HCT116 (cell line): ENCODE data around the gene IGFN1. TPM values are rescaled to one million over a fixed set of nuclear protein-coding genes. Genes with fewer than 3 reads are reported as not detected.

Experiments used
- ATAC-seq: fragments of 200-7000 bp; cut with Tn5 transposase; 2 replicates; pipeline ENCODE4 v1.9.1; 2020; ENCODE audit warnings: mild to moderate bottlenecking, moderate library complexity
- BruUV-seq: library from RNA; stranded (reverse); fragments of 400-500 nt; replicated peaks from 2 replicates; lab custom pipeline; 2021; lab: Mats Ljungman, UMichigan
- CTCF ChIA-PET: fragments of 300-600 bp; sonication (Branson Sonifier 250); formaldehyde crosslinking; loops from one replicate; lab custom pipeline; 2021; ENCODE audit warnings: antibody characterized with exemption; lab: Charles Lee
- POLR2A ChIA-PET: fragments of 300-600, 350-600 bp; sonication (Branson Sonifier 250); formaldehyde crosslinking; loops from one replicate; lab custom pipeline; 2021; ENCODE audit warnings: antibody characterized with exemption; lab: Charles Lee
- RAD21 ChIA-PET, 2 experiments: fragments of 300-600 bp; sonication (Branson Sonifier 250); formaldehyde crosslinking; loops; one replicate each; lab custom pipeline; 2023; ENCODE audit warnings: low total read pairs in 2 of 2; ENCODE audit not compliant: uncharacterized antibody in 2 of 2, unreplicated experiment in 2 of 2, low non-redundant PET in 1 of 2; lab: Charles Lee
- DNase-seq: peaks from one replicate; pipeline ENCODE4 v3.0.0-alpha.2; 2010; ENCODE audit warnings: low read depth, low spot score
- H2AFZ ChIP-seq: fragments of 200-600 bp; shearing (Covaris generic), sonication (generic); 2 replicates; pipeline ENCODE4 v1.6.1; 2017; ENCODE audit warnings: low read depth, mixed run types, mixed read lengths, antibody characterized with exemption, low read length; ENCODE audit not compliant: poor library complexity, severe bottlenecking
- H3K27ac ChIP-seq: 2 replicates; pipeline ENCODE4 v1.5.1; 2012; ENCODE audit warnings: low read depth, low read length
- H3K27me3 ChIP-seq: fragments of 200-600 bp; sonication (generic); 2 replicates; pipeline ENCODE4 v1.6.1; 2016; ENCODE audit warnings: mixed run types, low read length, mixed read lengths; ENCODE audit not compliant: insufficient read depth
- H3K36me3 ChIP-seq, 2 experiments: fragments of 200-500 bp in 1 of 2; fragments of 200-600 bp in 1 of 2; sonication (Bioruptor generic) in 1 of 2; sonication (generic) in 1 of 2; 2 replicates each; pipeline versions ENCODE4 v1.5.1 to v1.6.1; 2014 to 2016; ENCODE audit warnings: low read length in 2 of 2, inconsistent platforms in 1 of 2, mixed read lengths in 1 of 2, mixed run types in 1 of 2; ENCODE audit not compliant: insufficient read depth in 2 of 2, control insufficient read depth in 1 of 2
- H3K4me1 ChIP-seq, 2 experiments: fragments of 200-600 bp in 1 of 2; sonication (generic) in 1 of 2; 2 replicates each; pipeline versions ENCODE4 v1.5.1 to v1.6.1; 2012 to 2017; ENCODE audit warnings: low read length in 2 of 2, inconsistent platforms in 1 of 2, mild to moderate bottlenecking in 1 of 2, mixed read lengths in 1 of 2, mixed run types in 1 of 2, moderate library complexity in 1 of 2; ENCODE audit not compliant: insufficient read depth in 2 of 2, control insufficient read depth in 1 of 2
- H3K4me2 ChIP-seq: fragments of 200-600 bp; sonication (generic); 2 replicates; pipeline ENCODE4 v1.6.1; 2017; ENCODE audit warnings: mixed run types, low read length, mixed read lengths
- H3K4me3 ChIP-seq, 2 experiments: fragments of 200-600 bp in 1 of 2; sonication (generic) in 1 of 2; replicated peaks in 1 of 2; 2 replicates each; pipeline ENCODE4 v1.5.1; 2011 to 2016; ENCODE audit warnings: low read length in 2 of 2, control low read depth in 1 of 2, low read depth in 1 of 2, mild to moderate bottlenecking in 1 of 2, mixed read lengths in 1 of 2, mixed run types in 1 of 2
- H3K79me2 ChIP-seq: fragments of 200-600 bp; sonication (generic); 2 replicates; pipeline ENCODE4 v1.6.1; 2017; ENCODE audit warnings: mild to moderate bottlenecking, mixed run types, low read length, moderate library complexity, mixed read lengths; ENCODE audit not compliant: insufficient read depth
- H3K9ac ChIP-seq: fragments of 200-600 bp; sonication (generic); 2 replicates; pipeline ENCODE4 v1.6.1; 2016; ENCODE audit warnings: low read length, mixed read lengths
- H3K9me2 ChIP-seq: fragments of 200-600 bp; sonication (generic), shearing (Covaris generic); 2 replicates; pipeline ENCODE4 v1.6.1; 2017; ENCODE audit warnings: mixed run types, mild to moderate bottlenecking, moderate library complexity; ENCODE audit not compliant: insufficient read depth
- H3K9me3 ChIP-seq, 2 experiments: fragments of 200-500 bp in 1 of 2; fragments of 200-600 bp in 1 of 2; sonication (Bioruptor generic) in 1 of 2; sonication (generic) in 1 of 2; 2 replicates each; pipeline ENCODE4 v1.6.1; 2014 to 2017; ENCODE audit warnings: low read length in 2 of 2, mixed read lengths in 2 of 2, inconsistent platforms in 1 of 2, low read depth in 1 of 2, mild to moderate bottlenecking in 1 of 2, mixed run types in 1 of 2, moderate library complexity in 1 of 2; ENCODE audit not compliant: control insufficient read depth in 1 of 2, insufficient read depth in 1 of 2
- H4K20me1 ChIP-seq: fragments of 200-600 bp; sonication (generic), shearing (Covaris generic); 2 replicates; pipeline ENCODE4 v1.6.1; 2017; ENCODE audit warnings: mixed run types, mild to moderate bottlenecking, moderate library complexity; ENCODE audit not compliant: insufficient read depth
- ATF3 ChIP-seq: IDR thresholded peaks from 2 replicates; pipeline ENCODE4 v1.6.1; 2012
- EGR1 ChIP-seq: IDR thresholded peaks from 2 replicates; pipeline ENCODE4 v1.6.1; 2012; ENCODE audit warnings: low read depth
- ELF1 ChIP-seq: IDR thresholded peaks from 2 replicates; pipeline ENCODE4 v1.6.1; 2012; ENCODE audit warnings: low read depth, borderline replicate concordance
- EZH2phosphoT487 ChIP-seq: fragments of 200-600 bp; IDR thresholded peaks from 2 replicates; pipeline ENCODE4 v1.6.1; 2018; ENCODE audit warnings: antibody characterized with exemption, borderline replicate concordance
- FOSL1 ChIP-seq: IDR thresholded peaks from 2 replicates; pipeline ENCODE4 v1.6.1; 2012; ENCODE audit warnings: low read depth
- JUND ChIP-seq: IDR thresholded peaks from 2 replicates; pipeline ENCODE4 v1.6.1; 2012
- MAX ChIP-seq: IDR thresholded peaks from 2 replicates; pipeline ENCODE4 v1.6.1; 2012
- POLR2AphosphoS5 ChIP-seq: IDR thresholded peaks from 2 replicates; pipeline ENCODE4 v1.6.1; 2011; ENCODE audit warnings: mild to moderate bottlenecking, low read depth, low read length, moderate library complexity
- RAD21 ChIP-seq: IDR thresholded peaks from 2 replicates; pipeline ENCODE4 v1.6.1; 2012; ENCODE audit warnings: low read depth, mild to moderate bottlenecking
- REST ChIP-seq: IDR thresholded peaks from 2 replicates; pipeline ENCODE4 v1.6.1; 2012; ENCODE audit warnings: low read depth
- SP1 ChIP-seq: IDR thresholded peaks from 2 replicates; pipeline ENCODE4 v1.6.1; 2012; ENCODE audit warnings: low read depth
- TCF7L2 ChIP-seq: IDR thresholded peaks from 2 replicates; pipeline ENCODE4 v1.7.0; 2011; ENCODE audit warnings: borderline replicate concordance, inconsistent platforms; ENCODE audit not compliant: insufficient read depth, insufficient read length; ENCODE audit errors: extremely low read depth
- ZBTB33 ChIP-seq: IDR thresholded peaks from 2 replicates; pipeline ENCODE4 v1.6.1; 2011; ENCODE audit warnings: mild to moderate bottlenecking, low read length, moderate library complexity; ENCODE audit not compliant: insufficient replicate concordance; ENCODE audit errors: extremely low read depth
- ZFX ChIP-seq: fragments of 450-650 bp; IDR thresholded peaks from 2 replicates; pipeline ENCODE4 v1.6.1; 2017
- ZNF274 ChIP-seq: fragments of 200-500 bp; sonication (Bioruptor generic); IDR thresholded peaks from 2 replicates; pipeline ENCODE4 v1.6.1; 2014; ENCODE audit warnings: mild to moderate bottlenecking, low read depth, low read length, inconsistent platforms
- intact Hi-C: fragments of 100-400 bp; cut with micrococcal nuclease; formaldehyde crosslinking; loops from 2 replicates; pipeline ENCODE4 v1.10.0; 2022
- total RNA-seq: library from RNA; stranded (reverse); gene quantifications from one replicate; pipeline ENCODE4 v1.2.1, GENCODE V29; 2021; ENCODE audit not compliant: unreplicated experiment

Gene IGFN1
- total RNA-seq, 1 experiment from 2014 or later, result not detected

- TF ChIP-seq ZBTB33 (no peak), EZH2phosphoT487 (no peak), ELF1 (no peak), ZFX (no peak), ATF3 (no peak), ZNF274 (no peak), JUND (no peak), EGR1 (no peak), REST (no peak), TCF7L2 (no peak), SP1 (no peak), POLR2AphosphoS5 (no peak), FOSL1 (no peak), RAD21 (no peak), MAX (no peak)
- DNase-seq (no peak), ATAC-seq (no peak)
- Histone ChIP-seq H3K79me2 (no peaks in the 10 kb centered on the region), H3K9me2 (no peaks in the 10 kb centered on the region), H3K27me3 (no peaks in the 10 kb centered on the region), H4K20me1 (no peaks in the 10 kb centered on the region), H2AFZ (no peak overlapping the region), H3K9me3 (no peaks in the 10 kb centered on the region), H3K27ac (no peak overlapping the region), H3K4me2 (no peak overlapping the region), H3K36me3 (no peaks in the 10 kb centered on the region), H3K4me1 (no peaks in the 10 kb centered on the region), H3K9ac (no peak overlapping the region), H3K4me3 (no peak overlapping the region)
- intact Hi-C loops, result no loop called here
- ChIA-PET RAD21 (no interaction called here), POLR2A (no interaction called here), CTCF (no interaction called here)
- BruUV-seq, result no TSS peak
Observed at GRCh38 chr1:201252944-201253371, 62.3 kb downstream of the IGFN1 start.
